ENCODE results near the gene ARHGEF18. TPM values are rescaled to one million over a fixed set of nuclear protein-coding genes. Genes with fewer than 3 reads are reported as not detected.
A peak's percentile ranks its signal among the peaks of the same experiment; 100 is the strongest.
"Not testable (repeated sequence)": the region's sequence is repeated elsewhere in the genome, so short reads cannot be mapped to it uniquely, and the experiment has no call there.

ARHGEF18 gene
- 10 to 100 TPM; 19.9 to 58.5 (median 31.9) TPM for total RNA-seq

- Histone ChIP-seq H3K9me3 (peaks cover 0 to 12% (median 0%) of the 10 kb centered on the region in 4 donors), H3K27me3 (no peaks in the 10 kb centered on the region), H3K4me1 (no peaks in the 10 kb centered on the region), H3K36me3 (no peaks in the 10 kb centered on the region), H3K27ac (peak within 1 kb of the TSS in 1 of 4 donors; percentile 63), H3K4me3 (peak within 1 kb of the TSS in 1 of 4 donors; percentile 29)
- WGBS, 2 donors = 69 to 81% methylated on average over 13 of the region's 13 CpGs
- DNase-seq (ENCODE audit: low spot score in 2 of 2) = no peak
- peak in 1 of 2 donors; percentile 10 for TF ChIP-seq EP300 (IDR thresholded peaks at IDR 0.05)
- no peak for TF ChIP-seq POLR2A (IDR thresholded peaks at IDR 0.05)
These were observed at the start of gene ARHGEF18 for GRCh38 chr19:7348587-7349230. TSS of gene ARHGEF18 (plus strand) at chr19:7348937. CDS start at chr19:7362891, 13,954 bp downstream.

- no peak for DNase-seq (ENCODE audit: low spot score in 2 of 2)
- Histone ChIP-seq H3K27me3 (no peaks in the 10 kb centered on the region), H3K4me3 (no peak overlapping the region), H3K36me3 (no peaks in the 10 kb centered on the region), H3K4me1 (no peaks in the 10 kb centered on the region), H3K27ac (no peak overlapping the region), H3K9me3 (no peaks in the 10 kb centered on the region)
- TF ChIP-seq CTCF (IDR thresholded peaks at IDR 0.05) (no peak), POLR2A (IDR thresholded peaks at IDR 0.05) (no peak), EP300 (IDR thresholded peaks at IDR 0.05) (no peak)
- WGBS, 2 donors = 84 to 91% methylated on average over 5 of the region's 5 CpGs
These were observed 47.2 kb upstream of the ARHGEF18 start for GRCh38 chr19:7301525-7301924.

GRCh38 chr19:7303470-7303869, 45.3 kb upstream of the ARHGEF18 start:
- H3K36me3 ChIP-seq = no peaks in the 10 kb centered on the region

GRCh38 chr19:7304200-7304599, 44.5 kb upstream of the ARHGEF18 start:
- Histone ChIP-seq H3K27ac (no peak overlapping the region), H3K4me3 (no peak overlapping the region), H3K4me1 (no peaks in the 10 kb centered on the region), H3K36me3 (no peaks in the 10 kb centered on the region), H3K27me3 (no peaks in the 10 kb centered on the region), H3K9me3 (no peaks in the 10 kb centered on the region)
- 46 to 69% methylated on average over 9 of the region's 9 CpGs for WGBS, 2 donors
- no peak for TF ChIP-seq EP300 (IDR thresholded peaks at IDR 0.05)
- DNase-seq (ENCODE audit: low spot score in 2 of 2) = no peak

More at GRCh38 chr19:7303470-7303869, 45.3 kb upstream of the ARHGEF18 start:
- WGBS, 2 donors = 76 to 77% methylated on average over 4 of the region's 4 CpGs
- Histone ChIP-seq H3K4me3 (no peak overlapping the region), H3K9me3 (no peaks in the 10 kb centered on the region), H3K27ac (no peak overlapping the region), H3K4me1 (no peaks in the 10 kb centered on the region), H3K27me3 (no peaks in the 10 kb centered on the region)
- no peak for DNase-seq (ENCODE audit: low spot score in 2 of 2)
- TF ChIP-seq CTCF (IDR thresholded peaks at IDR 0.05) (no peak), POLR2A (IDR thresholded peaks at IDR 0.05) (no peak)

GRCh38 chr19:7307590-7308218, 41.0 kb upstream of the ARHGEF18 start:
- TF ChIP-seq POLR2A (IDR thresholded peaks at IDR 0.05) (no peak), EP300 (IDR thresholded peaks at IDR 0.05) (no peak), CTCF (IDR thresholded peaks at IDR 0.05) (no peak)
- DNase-seq (ENCODE audit: low spot score in 2 of 2) = no peak
- H3K4me1 ChIP-seq = no peaks in the 10 kb centered on the region
- H3K4me3 ChIP-seq = no peak overlapping the region
- no peaks in the 10 kb centered on the region for H3K27me3 ChIP-seq
- WGBS, 2 donors = 86 to 88% methylated on average over 7 of the region's 7 CpGs
- no peaks in the 10 kb centered on the region for H3K9me3 ChIP-seq
- no peak overlapping the region for H3K27ac ChIP-seq
- H3K36me3 ChIP-seq = no peaks in the 10 kb centered on the region

GRCh38 chr19:7308327-7308726, 40.4 kb upstream of the ARHGEF18 start:
- not testable (repeated sequence) for H3K27ac ChIP-seq; H3K36me3 ChIP-seq; H3K27me3 ChIP-seq; DNase-seq (ENCODE audit: low spot score in 2 of 2); H3K9me3 ChIP-seq; H3K4me1 ChIP-seq; H3K4me3 ChIP-seq
- WGBS, 2 donors = 76 to 78% methylated on average over 9 of the region's 9 CpGs
